ENCODE measurements around the gene CDCA5.
A peak's percentile ranks its signal among the peaks of the same experiment; 100 is the strongest.

CDCA5 gene

GRCh38 chr11:65083834-65084597 lies at the start of gene CDCA5, which contains the start of gene ZFPL1:
CDCA5 (minus strand) TSS chr11:65084040; CDS start chr11:65083978, 62 bp downstream.
ZFPL1 (plus strand) TSS chr11:65084222; CDS start chr11:65084699, 477 bp downstream.
- DNase-seq, result peak; percentile 63

GRCh38 chr11:65132988-65133700 lies 49.3 kb upstream of the CDCA5 start:
- DNase-seq, result no peak

- no peak for DNase-seq
Measured at GRCh38 chr11:65132238-65132987, 48.6 kb upstream of the CDCA5 start.

GRCh38 chr11:65131895-65132237 lies 48.0 kb upstream of the CDCA5 start:
- DNase-seq, result no peak

GRCh38 chr11:65131417-65131776 lies 47.6 kb upstream of the CDCA5 start:
- no peak for DNase-seq

GRCh38 chr11:65130631-65131416 lies 47.0 kb upstream of the CDCA5 start:
- DNase-seq, result no peak

- no peak for DNase-seq
Measured at GRCh38 chr11:65129649-65130441, 46.0 kb upstream of the CDCA5 start.

GRCh38 chr11:65128182-65129145 lies 44.6 kb upstream of the CDCA5 start:
- no peak for DNase-seq

GRCh38 chr11:65127473-65128181 lies 43.8 kb upstream of the CDCA5 start:
- DNase-seq, result no peak

GRCh38 chr11:65126624-65127274 lies 42.9 kb upstream of the CDCA5 start:
- DNase-seq, result no peak

GRCh38 chr11:65125197-65126056 lies 41.6 kb upstream of the CDCA5 start:
- no peak for DNase-seq

GRCh38 chr11:65124480-65125196 lies 40.8 kb upstream of the CDCA5 start:
- DNase-seq, result no peak

GRCh38 chr11:65121865-65122696 lies 38.2 kb upstream of the CDCA5 start, which contains the start of the genes FAU and MRPL49:
FAU (minus strand) TSS chr11:65122134; CDS start chr11:65121813, 321 bp downstream.
MRPL49 (plus strand) TSS chr11:65122321; CDS start chr11:65122347, 26 bp downstream.
- peak; percentile 76 for DNase-seq

- DNase-seq, result no peak
Measured at GRCh38 chr11:65121447-65121864, 37.6 kb upstream of the CDCA5 start.

- DNase-seq, result no peak
Measured at GRCh38 chr11:65120831-65121230, 37.0 kb upstream of the CDCA5 start.

GRCh38 chr11:65119670-65119995 lies 35.8 kb upstream of the CDCA5 start:
- DNase-seq, result no peak

Data from NCI-H524 treated with DMSO at 0.1 percent for 48 hours (cell line).